ENCODE data around the gene TMEM143. TPM values are rescaled to one million over a fixed set of nuclear protein-coding genes. Genes with fewer than 3 reads are reported as not detected.

Gene TMEM143
- polyA plus RNA-seq: 16.2 TPM

DNA sequence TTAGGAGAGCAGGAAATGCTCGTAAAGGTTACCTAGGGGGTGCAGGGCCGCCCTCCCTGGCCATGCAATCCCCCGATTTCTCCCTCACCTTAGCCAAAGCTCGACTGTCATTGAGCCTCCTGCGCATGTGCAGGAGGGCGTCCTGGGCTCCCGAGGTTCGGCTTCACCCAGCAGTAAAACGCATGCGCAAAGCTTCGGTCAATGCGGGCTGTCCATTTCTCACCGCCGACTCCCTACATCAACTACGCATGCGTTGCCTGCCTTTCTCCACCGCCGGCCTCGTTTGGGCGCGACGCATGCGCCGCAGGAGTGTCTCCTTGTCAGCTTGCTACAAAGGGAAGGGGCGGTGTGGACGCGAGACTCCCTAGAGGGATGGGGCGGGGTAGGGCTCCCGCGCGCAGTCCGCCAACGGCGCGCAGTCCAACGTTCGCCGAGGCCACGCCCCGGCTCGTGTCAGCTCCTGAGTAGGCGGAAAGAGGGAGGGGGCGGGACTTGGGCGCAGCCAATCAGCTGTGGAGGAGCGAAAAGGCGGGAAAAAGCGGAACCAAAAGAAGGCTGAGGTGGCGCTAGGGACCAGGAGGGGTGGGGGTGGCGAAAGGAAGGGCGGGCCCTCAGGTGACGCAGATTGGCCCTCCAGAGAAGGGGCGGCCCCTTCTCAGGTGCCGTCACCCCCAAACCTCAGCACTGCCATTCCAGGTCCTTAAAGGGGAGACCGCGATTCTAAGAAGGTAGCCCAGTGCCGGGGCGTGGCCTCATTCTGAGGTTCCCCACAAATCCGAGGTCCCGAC is at the start of gene TMEM143, which contains the start of gene SYNGR4:
Gene TMEM143 (minus strand): TSS at position 131 of the 788 bp plus-strand sequence. CDS start 20 bp downstream, at position 111.
Gene SYNGR4 (plus strand): TSS at position 558 of the 788 bp plus-strand sequence. CDS start 1,476 bp downstream, outside the sequence.
- peak within 1 kb of the TSS; percentile 61 to 95 (median 90) for H3K4me3 Mint-ChIP-seq
- peaks cover 4 to 14% (median 6%) of the 10 kb centered on the region in 3 donors for H3K4me1 Mint-ChIP-seq
- H3K27me3 Mint-ChIP-seq: no peaks in the 10 kb centered on the region
- H3K36me3 Mint-ChIP-seq: peaks cover 2% of the 10 kb centered on the region
- no peaks in the 10 kb centered on the region for H3K9me3 Mint-ChIP-seq
- H3K27ac Mint-ChIP-seq: peak within 1 kb of the TSS; percentile 77 to 98 (median 87)

DNA sequence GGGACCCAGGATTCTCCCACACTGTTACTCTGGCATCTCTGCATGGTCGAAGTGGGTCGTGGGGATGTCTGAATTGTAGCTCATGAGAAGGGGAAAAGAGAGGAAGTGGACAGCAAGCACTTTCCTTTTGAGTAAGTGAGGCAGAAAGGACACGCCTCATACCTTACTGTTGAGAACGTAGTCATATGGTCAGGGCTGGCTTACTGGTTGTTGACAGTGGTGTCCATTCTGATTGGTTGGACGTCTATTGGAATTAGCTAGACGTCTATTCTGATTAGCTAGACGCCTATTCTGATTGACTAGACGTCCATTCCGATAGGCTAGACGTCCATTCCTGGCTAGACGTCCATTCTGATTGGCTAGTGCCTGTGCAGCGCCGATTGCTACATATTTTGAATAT is 42.1 kb upstream of the TMEM143 start:
- no peak overlapping the region for H3K4me3 Mint-ChIP-seq
- peaks cover 2 to 6% (median 4%) of the 10 kb centered on the region in 3 donors for H3K9me3 Mint-ChIP-seq
- peaks cover 4% of the 10 kb centered on the region for H3K36me3 Mint-ChIP-seq

DNA sequence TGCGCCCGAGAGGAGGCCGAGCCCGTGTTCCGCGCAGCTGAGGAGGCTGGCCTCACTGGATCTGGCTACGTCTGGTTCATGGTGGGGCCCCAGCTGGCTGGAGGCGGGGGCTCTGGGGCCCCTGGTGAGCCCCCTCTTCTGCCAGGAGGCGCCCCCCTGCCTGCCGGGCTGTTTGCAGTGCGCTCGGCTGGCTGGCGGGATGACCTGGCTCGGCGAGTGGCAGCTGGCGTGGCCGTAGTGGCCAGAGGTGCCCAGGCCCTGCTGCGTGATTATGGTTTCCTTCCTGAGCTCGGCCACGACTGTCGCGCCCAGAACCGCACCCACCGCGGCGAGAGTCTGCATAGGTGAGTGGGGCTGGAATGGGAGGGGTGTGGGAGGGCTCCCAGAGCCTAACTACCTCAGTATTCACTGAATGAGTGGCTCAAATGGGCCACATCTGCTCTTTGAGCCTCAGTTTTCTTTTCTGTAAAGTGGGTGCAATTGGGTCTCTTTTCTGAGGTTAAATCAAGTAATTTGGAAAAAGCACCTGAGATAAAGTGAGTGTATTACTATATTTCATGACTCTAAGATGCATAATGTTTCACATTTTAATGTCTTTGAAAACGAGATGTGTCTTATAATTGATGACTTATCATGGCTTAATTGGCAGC is 41.4 kb upstream of the TMEM143 start:
- H3K4me3 Mint-ChIP-seq: no peak overlapping the region
- H3K9me3 Mint-ChIP-seq: peaks cover 2 to 6% (median 4%) of the 10 kb centered on the region in 3 donors
- peaks cover 17% of the 10 kb centered on the region for H3K27me3 Mint-ChIP-seq
- H3K36me3 Mint-ChIP-seq: peaks cover 4% of the 10 kb centered on the region
- H3K4me1 Mint-ChIP-seq: peaks cover 8 to 11% (median 9%) of the 10 kb centered on the region in 3 donors
- no peak overlapping the region for H3K27ac Mint-ChIP-seq

More for the DNA sequence above, 42.1 kb upstream of the TMEM143 start:
- peaks cover 21% of the 10 kb centered on the region for H3K27me3 Mint-ChIP-seq
- peak overlapping the region in 1 of 3 donors; percentile 78 for H3K27ac Mint-ChIP-seq
- peaks cover 4 to 11% (median 7%) of the 10 kb centered on the region in 3 donors for H3K4me1 Mint-ChIP-seq

DNA sequence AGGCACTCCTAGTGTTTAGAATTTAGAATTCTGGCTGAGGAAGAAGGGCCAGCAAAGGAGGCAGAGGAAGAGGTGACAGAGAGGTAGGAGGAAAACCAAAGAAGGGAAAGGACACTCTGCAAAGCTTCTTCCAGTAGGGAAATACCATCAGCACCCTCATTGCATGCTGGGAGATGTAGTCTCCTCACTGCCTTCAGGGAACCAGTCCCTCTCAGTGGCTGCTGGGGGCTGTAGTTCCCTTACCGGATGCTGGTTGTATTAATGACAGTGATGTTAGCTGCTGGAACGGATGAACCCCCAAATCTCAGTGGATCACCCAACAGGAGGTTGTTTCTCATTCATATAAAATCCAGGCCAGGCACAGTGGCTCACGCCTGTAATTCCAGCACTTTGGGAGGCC is 39.9 kb upstream of the TMEM143 start:
- H3K9me3 Mint-ChIP-seq: peaks cover 3 to 6% (median 4%) of the 10 kb centered on the region in 3 donors
- H3K27ac Mint-ChIP-seq: no peak overlapping the region
- no peak overlapping the region for H3K4me3 Mint-ChIP-seq
- H3K27me3 Mint-ChIP-seq: peaks cover 14% of the 10 kb centered on the region
- H3K36me3 Mint-ChIP-seq: peaks cover 4% of the 10 kb centered on the region
- H3K4me1 Mint-ChIP-seq: peaks cover 8 to 14% (median 14%) of the 10 kb centered on the region in 3 donors

- Mint-ChIP-seq H3K4me1 (peaks cover 8 to 21% (median 17%) of the 10 kb centered on the region in 3 donors), H3K4me3 (peak overlapping the region in 1 of 4 donors; percentile 13), H3K36me3 (peaks cover 4% of the 10 kb centered on the region), H3K27me3 (peaks cover 16% of the 10 kb centered on the region), H3K9me3 (peaks cover 3 to 4% (median 4%) of the 10 kb centered on the region in 3 donors), H3K27ac (peak overlapping the region in 1 of 3 donors; percentile 25)
Observed at GRCh38 chr19:48401287-48401686, 37.5 kb upstream of the TMEM143 start.

- Mint-ChIP-seq H3K9me3 (peaks cover 0 to 4% (median 2%) of the 10 kb centered on the region in 3 donors), H3K27ac (peak overlapping the region in 2 of 3 donors; percentile 4 to 64), H3K36me3 (no peaks in the 10 kb centered on the region), H3K4me3 (peak overlapping the region in 3 of 4 donors; percentile 9 to 88 (median 75)), H3K27me3 (peaks cover 24% of the 10 kb centered on the region), H3K4me1 (peaks cover 8 to 21% (median 17%) of the 10 kb centered on the region in 3 donors)
Observed at GRCh38 chr19:48400018-48400742, 36.4 kb upstream of the TMEM143 start.

DNA sequence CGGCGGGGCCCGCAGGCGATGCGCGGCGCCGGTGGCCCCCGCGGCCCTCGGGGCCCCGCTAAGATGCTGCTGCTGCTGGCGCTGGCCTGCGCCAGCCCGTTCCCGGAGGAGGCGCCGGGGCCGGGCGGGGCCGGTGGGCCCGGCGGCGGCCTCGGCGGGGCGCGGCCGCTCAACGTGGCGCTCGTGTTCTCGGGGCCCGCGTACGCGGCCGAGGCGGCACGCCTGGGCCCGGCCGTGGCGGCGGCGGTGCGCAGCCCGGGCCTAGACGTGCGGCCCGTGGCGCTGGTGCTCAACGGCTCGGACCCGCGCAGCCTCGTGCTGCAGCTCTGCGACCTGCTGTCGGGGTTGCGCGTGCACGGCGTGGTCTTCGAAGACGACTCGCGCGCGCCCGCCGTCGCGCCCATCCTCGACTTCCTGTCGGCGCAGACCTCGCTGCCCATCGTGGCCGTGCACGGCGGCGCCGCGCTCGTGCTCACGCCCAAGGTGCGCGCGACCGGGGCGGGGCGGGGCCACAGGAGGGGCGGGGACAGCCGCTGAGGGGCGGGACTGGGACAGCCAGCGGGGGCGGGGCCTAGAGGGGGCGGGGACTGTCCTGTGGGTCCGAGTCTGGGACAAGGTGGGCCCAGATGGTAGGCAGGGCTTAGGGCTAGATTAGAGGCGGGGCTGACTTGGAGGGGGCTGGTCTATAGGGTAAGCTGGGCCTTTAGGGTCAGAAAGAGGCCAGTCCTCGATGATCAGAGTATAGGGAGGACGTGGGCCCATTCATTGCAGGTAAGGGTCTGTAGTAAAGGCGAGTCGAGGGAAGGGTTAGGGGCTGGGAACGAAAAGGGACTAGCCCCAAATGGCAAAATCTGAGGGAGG is 34.9 kb upstream of the TMEM143 start:
- peaks cover 8 to 26% (median 21%) of the 10 kb centered on the region in 3 donors for H3K4me1 Mint-ChIP-seq

GRCh38 chr19:48398102-48398374 is 34.3 kb upstream of the TMEM143 start:
- Mint-ChIP-seq H3K27ac (peak overlapping the region; percentile 11 to 63 (median 60)), H3K4me3 (peak overlapping the region; percentile 78 to 91 (median 83)), H3K27me3 (peaks cover 32% of the 10 kb centered on the region), H3K4me1 (peaks cover 8 to 23% (median 18%) of the 10 kb centered on the region in 3 donors), H3K36me3 (no peaks in the 10 kb centered on the region), H3K9me3 (peaks cover 0 to 4% (median 2%) of the 10 kb centered on the region in 3 donors)

More for the DNA sequence above, 34.9 kb upstream of the TMEM143 start:
- Mint-ChIP-seq H3K36me3 (no peaks in the 10 kb centered on the region), H3K4me3 (peak overlapping the region; percentile 65 to 88 (median 81)), H3K27ac (peak overlapping the region in 2 of 3 donors; percentile 11 to 64), H3K9me3 (peaks cover 0 to 4% (median 2%) of the 10 kb centered on the region in 3 donors), H3K27me3 (peaks cover 32% of the 10 kb centered on the region)

DNA sequence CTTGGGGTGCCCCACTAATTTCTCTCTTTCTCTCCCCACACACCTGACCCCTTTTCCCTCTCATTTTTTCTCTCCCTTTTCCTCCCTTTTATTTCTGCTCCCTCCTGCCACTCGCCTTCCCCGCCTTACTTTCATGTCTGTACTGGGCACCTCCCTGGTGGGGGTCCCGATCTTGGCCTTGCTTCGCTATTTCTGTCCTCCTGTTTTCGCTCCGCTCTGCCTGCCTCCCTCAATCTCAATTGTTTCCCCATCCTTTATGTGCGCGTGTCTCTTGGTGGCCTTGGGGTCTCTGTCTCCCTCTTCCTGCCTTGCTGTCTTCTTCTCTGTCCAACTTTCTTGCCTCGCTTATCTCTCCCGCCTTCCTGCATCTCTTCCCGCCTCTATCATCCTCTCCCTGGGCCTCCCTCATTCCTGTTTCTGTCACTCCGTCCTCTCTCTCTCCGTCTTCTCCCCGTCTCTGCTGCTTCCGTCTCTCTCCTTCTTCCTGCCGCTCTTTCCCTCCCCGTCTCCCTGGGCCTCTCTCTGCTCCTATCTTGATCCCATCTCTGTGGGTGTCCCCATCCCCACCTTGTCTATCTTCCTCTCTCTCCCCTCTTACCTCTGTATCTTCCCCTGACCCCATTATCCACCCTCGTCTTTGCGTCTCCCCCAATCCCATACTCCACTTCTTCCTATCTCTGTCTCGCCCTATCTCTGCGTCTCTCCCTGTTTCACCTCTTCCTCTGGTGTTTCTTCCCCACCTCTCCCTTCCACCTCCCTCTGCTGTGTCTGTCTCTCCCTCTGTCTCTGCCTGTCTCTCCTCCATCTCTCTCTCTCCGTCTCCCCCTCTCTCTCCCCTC is 33.7 kb upstream of the TMEM143 start:
- H3K4me1 Mint-ChIP-seq: peaks cover 8 to 23% (median 18%) of the 10 kb centered on the region in 3 donors
- no peaks in the 10 kb centered on the region for H3K36me3 Mint-ChIP-seq
- peak overlapping the region in 2 of 3 donors; percentile 60 to 63 for H3K27ac Mint-ChIP-seq
- peaks cover 33% of the 10 kb centered on the region for H3K27me3 Mint-ChIP-seq
- peak overlapping the region; percentile 78 to 91 (median 83) for H3K4me3 Mint-ChIP-seq
- H3K9me3 Mint-ChIP-seq: peaks cover 0 to 4% (median 2%) of the 10 kb centered on the region in 3 donors

DNA sequence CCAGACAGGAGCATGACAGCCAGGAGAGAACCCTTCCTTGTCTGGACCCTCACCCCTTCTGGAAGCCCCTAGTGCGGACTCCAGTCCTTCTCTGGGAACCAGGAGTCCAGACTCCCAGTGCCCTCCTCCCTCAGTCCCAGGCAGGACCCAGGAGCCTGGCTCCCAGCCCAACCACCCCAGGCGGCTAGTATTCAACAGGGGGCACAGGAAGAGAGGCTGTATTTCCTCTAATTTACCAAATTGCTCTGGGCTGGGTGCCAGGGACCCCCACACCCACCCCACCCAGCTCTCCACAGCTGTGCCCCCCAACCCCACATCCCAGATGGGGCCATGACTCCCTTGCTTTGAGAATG is 33.1 kb upstream of the TMEM143 start:
- Mint-ChIP-seq H3K27ac (no peak overlapping the region), H3K4me3 (no peak overlapping the region), H3K36me3 (no peaks in the 10 kb centered on the region), H3K27me3 (peaks cover 33% of the 10 kb centered on the region), H3K9me3 (peaks cover 0 to 4% (median 0%) of the 10 kb centered on the region in 3 donors), H3K4me1 (peaks cover 8 to 21% (median 16%) of the 10 kb centered on the region in 3 donors)

DNA sequence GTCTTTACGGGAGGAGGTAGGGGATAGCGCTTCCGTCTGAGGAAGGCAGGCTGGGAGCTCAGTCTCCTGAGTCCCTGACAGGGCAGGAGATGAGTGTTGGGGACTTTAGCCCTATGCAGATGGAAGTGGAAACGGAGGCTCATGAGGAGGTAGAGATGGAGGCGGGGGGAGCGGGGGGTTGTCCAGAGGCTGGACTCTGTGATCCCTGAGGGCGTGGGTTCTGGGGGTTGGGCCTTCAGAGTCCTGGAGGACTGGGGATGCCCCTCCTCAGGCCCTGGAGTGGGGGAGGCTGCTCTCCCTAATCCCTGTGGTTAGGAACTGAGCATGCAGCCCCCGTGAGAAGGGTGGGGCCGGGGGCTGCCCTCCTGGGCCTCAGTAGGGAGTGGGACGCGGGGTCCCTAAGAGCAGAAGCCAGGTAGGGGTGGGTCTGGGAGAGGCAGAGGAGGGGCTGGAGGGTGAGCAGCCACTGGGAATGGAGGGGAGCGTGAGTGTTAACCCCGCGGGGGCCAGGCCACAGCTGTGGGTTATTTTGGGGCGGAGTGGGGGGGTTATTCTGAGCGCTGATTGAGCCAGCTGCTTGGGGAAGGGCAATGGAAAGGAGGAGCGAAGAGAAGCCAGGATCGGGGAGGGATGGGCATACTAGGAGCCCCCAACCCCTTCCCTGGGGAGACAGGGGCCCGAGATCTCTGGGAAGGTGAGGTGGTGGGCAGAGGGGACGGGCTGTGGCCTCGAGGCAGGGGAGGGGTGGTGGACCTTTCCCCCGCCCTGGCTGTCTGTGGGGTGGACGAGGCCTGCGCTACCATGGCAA is 32.5 kb upstream of the TMEM143 start:
- H3K4me3 Mint-ChIP-seq: peak overlapping the region in 3 of 4 donors; percentile 2 to 83 (median 64)
- H3K4me1 Mint-ChIP-seq: peaks cover 6 to 20% (median 16%) of the 10 kb centered on the region in 3 donors
- H3K9me3 Mint-ChIP-seq: peaks cover 0 to 4% (median 0%) of the 10 kb centered on the region in 3 donors
- no peaks in the 10 kb centered on the region for H3K36me3 Mint-ChIP-seq
- peaks cover 33% of the 10 kb centered on the region for H3K27me3 Mint-ChIP-seq
- no peak overlapping the region for H3K27ac Mint-ChIP-seq

DNA sequence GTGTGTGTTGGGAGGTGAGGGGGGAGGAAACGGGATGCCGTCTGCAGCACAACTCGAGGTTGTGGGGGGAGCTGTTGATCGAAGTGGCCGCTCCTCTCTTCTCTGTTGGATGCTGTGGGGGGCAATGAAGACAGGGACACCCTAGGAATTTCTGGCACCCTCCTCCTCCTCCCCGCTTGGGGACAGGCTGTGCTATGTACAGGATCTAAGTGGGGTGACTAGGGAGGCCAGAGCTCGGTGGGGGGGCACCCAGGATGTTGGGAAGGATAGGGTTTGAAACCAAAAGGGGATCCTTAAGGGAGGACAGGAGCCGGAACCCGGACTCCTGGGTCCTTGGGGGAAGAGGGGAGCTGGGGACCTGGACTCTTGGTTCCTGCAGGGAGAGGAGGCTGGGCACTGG is 31.8 kb upstream of the TMEM143 start:
- Mint-ChIP-seq H3K27ac (no peak overlapping the region), H3K4me1 (peaks cover 4 to 20% (median 16%) of the 10 kb centered on the region in 3 donors), H3K27me3 (peaks cover 33% of the 10 kb centered on the region), H3K4me3 (peak overlapping the region; percentile 2 to 83 (median 22)), H3K9me3 (peaks cover 0 to 4% (median 0%) of the 10 kb centered on the region in 3 donors), H3K36me3 (no peaks in the 10 kb centered on the region)

Data from IgD-negative memory B cell (primary cell).